ENCODE data around the gene PGAP6.
"Not testable (repeated sequence)": the region's sequence is repeated elsewhere in the genome, so short reads cannot be mapped to it uniquely, and the experiment has no call there.

The PGAP6 gene

GRCh38 chr16:367333-367903 is 14.4 kb downstream of the PGAP6 start:
- no peak for DNase-seq (ENCODE audit: low spot score)

GRCh38 chr16:366476-366875 is 15.3 kb downstream of the PGAP6 start:
- DNase-seq (ENCODE audit: low spot score) = no peak

- no peak for DNase-seq (ENCODE audit: low spot score)
Measured at GRCh38 chr16:364595-365491, 16.9 kb downstream of the PGAP6 start.

- DNase-seq (ENCODE audit: low spot score) = no peak
Measured at GRCh38 chr16:363766-364490, 17.9 kb downstream of the PGAP6 start.

- DNase-seq (ENCODE audit: low spot score) = no peak
Measured at GRCh38 chr16:363110-363765, 18.5 kb downstream of the PGAP6 start.

GRCh38 chr16:362702-362999 is 19.1 kb downstream of the PGAP6 start:
- DNase-seq (ENCODE audit: low spot score) = not testable (repeated sequence)

- DNase-seq (ENCODE audit: low spot score) = peak; percentile 84
Measured at GRCh38 chr16:361872-362701, 19.7 kb downstream of the PGAP6 start.

- DNase-seq (ENCODE audit: low spot score) = no peak
Measured at GRCh38 chr16:361341-361871, 20.4 kb downstream of the PGAP6 start.

- DNase-seq (ENCODE audit: low spot score) = no peak
Measured at GRCh38 chr16:360698-361336, 21.0 kb downstream of the PGAP6 start.

GRCh38 chr16:359871-360697 is 21.7 kb downstream of the PGAP6 start:
- DNase-seq (ENCODE audit: low spot score) = no peak

- DNase-seq (ENCODE audit: low spot score) = no peak
Measured at GRCh38 chr16:359067-359763, 22.6 kb downstream of the PGAP6 start.

- DNase-seq (ENCODE audit: low spot score) = no peak
Measured at GRCh38 chr16:356741-357140, 25.0 kb downstream of the PGAP6 start.

GRCh38 chr16:354971-355461 is 26.8 kb downstream of the PGAP6 start:
- no peak for DNase-seq (ENCODE audit: low spot score)

- no peak for DNase-seq (ENCODE audit: low spot score)
Measured at GRCh38 chr16:354291-354881, 27.4 kb downstream of the PGAP6 start.

- no peak for DNase-seq (ENCODE audit: low spot score)
Measured at GRCh38 chr16:353404-354290, 28.1 kb downstream of the PGAP6 start.

GRCh38 chr16:352547-353403 is 29.0 kb downstream of the PGAP6 start, which contains the start of gene AXIN1:
Gene AXIN1 (minus strand): TSS chr16:352723. CDS start chr16:347025, 5,698 bp downstream.
- peak; percentile 99 for DNase-seq (ENCODE audit: low spot score)
